K562 (cell line): ENCODE measurements around the gene KCNG3. TPM values are rescaled to one million over a fixed set of nuclear protein-coding genes. Genes with fewer than 3 reads are reported as not detected.
A peak's percentile ranks its signal among the peaks of the same experiment; 100 is the strongest.

ENCODE experiments used
- ATAC-seq: fragments of 200-7000 bp; cut with Tn5 transposase; 3 replicates; pipeline ENCODE4 v1.9.1; 2020; ENCODE audit warnings: moderate library complexity
- BruUV-seq: library from RNA; stranded (reverse); fragments of 400-500 nt; replicated peaks from 2 replicates; lab custom pipeline; 2021; lab: Mats Ljungman, UMichigan
- CTCF ChIA-PET: fragments of 300-600 bp; formaldehyde crosslinking; extraction: SDS; loops from one replicate; lab custom pipeline; 2021; ENCODE audit warnings: low intra/inter-chr PET ratio; lab: Yijun Ruan, JAX
- POLR2A ChIA-PET: fragments of 300-600, 350-650 bp; sonication (Branson Sonifier 250); formaldehyde crosslinking; extraction: SDS; loops from one replicate; lab custom pipeline; 2021; ENCODE audit warnings: antibody characterized with exemption, inconsistent platforms; lab: Yijun Ruan, JAX
- DNase-seq, 4 experiments: peaks; one replicate each; pipeline versions ENCODE4 v3.0.0 to v3.0.0-alpha.2; 2011 to 2018; ENCODE audit warnings: low spot score in 3 of 4, mixed read lengths in 3 of 4; ENCODE audit errors: extremely low read depth in 1 of 4
- FAIRE-seq: peaks from 2 replicates; lab custom pipeline; 2011; peaks lifted over from hg19 to GRCh38; lab: Jason Lieb, UNC
- H2AFZ ChIP-seq: 2 replicates; pipeline ENCODE4 v1.6.0; 2011; ENCODE audit warnings: low read depth, low read length, control low read depth, inconsistent platforms
- H3K27ac ChIP-seq: fragments of 200-600 bp; 3 replicates; pipeline ENCODE4 v1.8.0; 2011; ENCODE audit warnings: low read depth, mild to moderate bottlenecking, control low read depth, inconsistent platforms, low read length, moderate library complexity, mixed read lengths; ENCODE audit errors: extremely low read depth
- H3K27me3 ChIP-seq, 2 experiments: fragments of 300-600 bp in 1 of 2; 2 replicates in 1 of 2; 3 replicates in 1 of 2; pipeline versions ENCODE4 v1.6.0 to v1.8.0; 2011; ENCODE audit warnings: inconsistent platforms in 2 of 2, low read length in 2 of 2, mild to moderate bottlenecking in 1 of 2, mixed read lengths in 1 of 2, moderate library complexity in 1 of 2; ENCODE audit not compliant: control insufficient read depth in 2 of 2, insufficient read depth in 2 of 2
- H3K36me3 ChIP-seq: fragments of 300-600 bp; 3 replicates; pipeline ENCODE4 v1.8.0; 2011; ENCODE audit warnings: mild to moderate bottlenecking, low read length, inconsistent platforms; ENCODE audit not compliant: control insufficient read depth, insufficient read depth
- H3K4me1 ChIP-seq, 2 experiments: fragments of 200-600 bp in 1 of 2; replicated peaks in 1 of 2; 2 replicates in 1 of 2; 3 replicates in 1 of 2; pipeline versions ENCODE4 v1.5.1 to v1.8.0; 2011; ENCODE audit warnings: inconsistent platforms in 2 of 2, low read length in 2 of 2, mild to moderate bottlenecking in 1 of 2, mixed read lengths in 1 of 2, moderate library complexity in 1 of 2; ENCODE audit not compliant: control insufficient read depth in 2 of 2, insufficient read depth in 2 of 2
- H3K4me2 ChIP-seq: 2 replicates; pipeline ENCODE4 v1.6.1; 2011; ENCODE audit warnings: low read length, control low read depth, inconsistent platforms, mixed read lengths; ENCODE audit not compliant: insufficient read depth
- H3K4me3 ChIP-seq: fragments of 200-600 bp; sonication (generic), shearing (Covaris generic); 2 replicates; pipeline ENCODE4 v1.5.1; 2016; ENCODE audit warnings: control low read depth, inconsistent platforms
- H3K79me2 ChIP-seq: fragments of 200-600 bp; 3 replicates; pipeline ENCODE4 v1.8.0; 2011; ENCODE audit warnings: low read length, inconsistent platforms; ENCODE audit not compliant: control insufficient read depth, insufficient read depth
- H3K9ac ChIP-seq, 2 experiments: 2 replicates each; pipeline versions ENCODE4 v1.6.0 to v1.6.1; 2011; ENCODE audit warnings: low read depth in 2 of 2, low read length in 2 of 2, control low read depth in 1 of 2, inconsistent platforms in 1 of 2, mild to moderate bottlenecking in 1 of 2, mixed read lengths in 1 of 2; ENCODE audit not compliant: insufficient read depth in 1 of 2
- H3K9me1 ChIP-seq: one replicate; pipeline ENCODE4 v1.6.0; 2011; ENCODE audit warnings: inconsistent platforms, mild to moderate bottlenecking, low read length, moderate library complexity; ENCODE audit not compliant: control insufficient read depth, insufficient read depth
- H3K9me3 ChIP-seq: replicated peaks from 2 replicates; pipeline ENCODE4 v1.5.1; 2011; ENCODE audit warnings: low read depth, low read length, inconsistent platforms; ENCODE audit not compliant: control insufficient read depth, insufficient read depth
- H4K20me1 ChIP-seq: replicated peaks from 2 replicates; pipeline ENCODE4 v1.6.1; 2011; ENCODE audit warnings: low read length, inconsistent platforms, mixed read lengths; ENCODE audit not compliant: control insufficient read depth, insufficient read depth
- CBX2 ChIP-seq: fragments of 200-600 bp; sonication (generic); IDR thresholded peaks from one replicate; pipeline ENCODE4 v1.6.1; 2012; ENCODE audit warnings: mild to moderate bottlenecking, low read length, inconsistent platforms; ENCODE audit not compliant: insufficient read depth, poor library complexity, severe bottlenecking
- CTCF ChIP-seq, 3 experiments: IDR thresholded peaks in 2 of 3; conservative IDR thresholded peaks in 1 of 3; 2 replicates each; pipeline ENCODE4 v1.5.1; 2011 to 2012; ENCODE audit warnings: low read length in 3 of 3, mild to moderate bottlenecking in 3 of 3, control low read depth in 2 of 3, improper control_type of control experiment in 1 of 3, inconsistent platforms in 1 of 3, low read depth in 1 of 3, mixed read lengths in 1 of 3, moderate library complexity in 1 of 3; ENCODE audit not compliant: insufficient read depth in 2 of 3
- WGBS: fragments of 100-300 bp; shearing (Covaris generic); methylation state at CpG from one replicate; pipeline ENCODE4 v1.1.6; 2016; ENCODE audit warnings: low coverage, mixed read lengths; ENCODE audit not compliant: insufficient coverage; ENCODE audit errors: missing lambda C conversion rate; 5-methylcytosine and 5-hydroxymethylcytosine counted together
- in situ Hi-C: fragments of 300-500 bp; cut with MboI; formaldehyde crosslinking; loops from 4 replicates; pipeline ENCODE4 v1.15.0; 2018; ENCODE audit warnings: inconsistent platforms, mixed read lengths
- intact Hi-C: fragments of 100-400 bp; cut with micrococcal nuclease; formaldehyde crosslinking; loops from 2 replicates; pipeline ENCODE4 v1.14.2; 2022
- polyA plus RNA-seq, 8 experiments: library from polyadenylated mRNA; depleted of rRNA in 4 of 8; stranded (reverse) in 5 of 8; unstranded in 3 of 8; fragments of >200 nt; fragmentation: Nextera tagmentation in 2 of 8; fragmentation: Illumina TruSeq in 1 of 8; extraction: Ambion mirVana in 2 of 8; extraction: Trizol in 1 of 8; gene quantifications; 2 replicates each; pipeline versions ENCODE4 v1.2.1 to v1.2.3, GENCODE V29; 2011 to 2014; ENCODE audit warnings: inconsistent platforms in 1 of 8, missing spikeins in 1 of 8
- total RNA-seq, 7 experiments: library from RNA; depleted of rRNA in 6 of 7; stranded (reverse); fragments of >200 nt in 6 of 7; fragmentation: Illumina TruSeq in 2 of 7; extraction: Trizol in 2 of 7; gene quantifications; 2 replicates each; pipeline versions ENCODE4 v1.2.1 to v1.2.3, GENCODE V29; 2011 to 2021; ENCODE audit warnings: low replicate concordance in 1 of 7

KCNG3 gene
- total and polyA plus RNA-seq, 9 of the 15 experiments (the other 6 are each of a cell fraction or from before 2014, with no cell fraction given): not detected

- FAIRE-seq: no peak
- Histone ChIP-seq H3K36me3 (no peaks in the 10 kb centered on the region), H3K9ac (no peak overlapping the region), H3K9me3 (no peaks in the 10 kb centered on the region), H3K4me2 (no peak overlapping the region), H3K27me3 (0 out of 5 replicates have a peak, but pooled peaks cover 0 to 9% of the 10 kb centered on the region in 2 experiments), H3K27ac (no peak overlapping the region), H3K79me2 (no peaks in the 10 kb centered on the region), H4K20me1 (no peaks in the 10 kb centered on the region), H3K4me1 (peaks cover 0 to 3% of the 10 kb centered on the region in 2 experiments; a peak in 3 of 5 replicates), H2AFZ (no peak overlapping the region), H3K9me1 (no peaks in the 10 kb centered on the region), H3K4me3 (no peak overlapping the region)
- in situ Hi-C loops (no loop called here), intact Hi-C loops (no loop called here)
- TF ChIP-seq CTCF (IDR thresholded peaks at IDR 0.05 in 2 of 3, conservative IDR thresholded peaks at IDR 0.05 in 1 of 3; ENCODE audit: insufficient read depth in 2 of 3, low read depth in 1 of 3, low read length in 3 of 3): 0 out of 6 replicates have a peak, but pooled peaks of 2 of the 3 experiments have one; percentile 7 to 27
- no peak for TF ChIP-seq CBX2
- DNase-seq: peak in 1 of 4 experiments; percentile 18
- ChIA-PET CTCF (no interaction called here), POLR2A (no interaction called here)
- ATAC-seq: peak; percentile 83
- no TSS peak for BruUV-seq
- WGBS: 1% methylated on average over 6 of the region's 6 CpGs
These were observed 36.8 kb downstream of the KCNG3 start for GRCh38 chr2:42457011-42457410.
